GM19328 (cell line): ENCODE measurements around the gene HBS1L.

Experiments used
- ATAC-seq: cut with Tn5 transposase; IDR thresholded peaks from one replicate; pipeline ENCODE4 v1.9.1; 2021; ENCODE audit warnings: mild to moderate bottlenecking, moderate library complexity; ENCODE audit not compliant: unreplicated experiment

The HBS1L gene

GRCh38 chr6:134918418-134918961 lies 136.1 kb downstream of the HBS1L start:
- no peak for ATAC-seq

- ATAC-seq: no peak
Measured at GRCh38 chr6:134911547-134911946, 143.1 kb downstream of the HBS1L start.

- ATAC-seq: no peak
Measured at GRCh38 chr6:134910593-134910935, 144.1 kb downstream of the HBS1L start.
